Measurements from ENCODE around the gene TPST2. TPM values are rescaled to one million over a fixed set of nuclear protein-coding genes. Genes with fewer than 3 reads are reported as not detected.

Gene TPST2
- total and polyA plus RNA-seq, 2 of the 4 experiments (the other 2 are of a cell fraction), result 42.5 to 63.6 TPM

DNA sequence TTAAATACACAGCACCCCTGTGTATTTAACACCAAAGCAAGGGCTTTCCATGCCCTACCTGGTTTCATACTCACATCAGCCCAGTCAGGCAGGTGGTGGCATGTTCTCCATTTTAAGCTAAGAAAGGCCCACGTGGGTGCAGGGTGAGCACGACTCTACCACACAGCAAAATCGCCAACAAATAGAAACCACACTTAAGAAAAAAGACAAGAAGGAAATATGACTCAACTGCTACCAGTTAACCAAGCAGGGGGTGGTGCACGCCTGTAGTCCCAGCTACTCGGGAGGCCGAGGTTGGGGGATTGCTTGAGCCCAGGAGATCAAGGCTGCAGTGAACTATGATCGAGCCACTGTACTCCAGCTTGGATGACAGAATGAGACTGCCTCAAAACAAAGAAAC, 42.5 kb downstream of the TPST2 start:
- H2BK15ac ChIP-seq (ENCODE audit: low read depth, low read length), result 0 out of 3 replicates have a peak overlapping the region, but pooled peaks have one; percentile 13
- peaks cover 30% of the 10 kb centered on the region for H3K9me1 ChIP-seq (ENCODE audit: insufficient read depth, low read length)
- no peak overlapping the region for H3K18ac ChIP-seq (ENCODE audit: low read depth, low read length)
- no peak overlapping the region for H3K4me2 ChIP-seq (ENCODE audit: low read depth, low read length)
- H2BK20ac ChIP-seq (ENCODE audit: low read depth, low read length), result no peak overlapping the region
- no peak overlapping the region; the same call in 1 of the 2 replicates for H3K4ac ChIP-seq (ENCODE audit: low read depth, low read length)
- H3K79me1 ChIP-seq (ENCODE audit: low read depth in 1 of 2, low read length in 2 of 2), result peaks cover 38 to 86% of the 10 kb centered on the region in 2 experiments
- ChIA-PET POLR2A (ENCODE audit: unreplicated experiment) (no interaction called here), CTCF (no interaction called here)
- H3K4me1 ChIP-seq (ENCODE audit: control insufficient read depth, insufficient read depth, low read length), result peaks cover 18% of the 10 kb centered on the region
- dilution Hi-C loops (cut with HindIII; ENCODE audit: low sequenced_read_pairs, unreplicated experiment), result no loop called here
- no peak overlapping the region for H4K5ac ChIP-seq (ENCODE audit: low read depth, low read length)
- H2BK120ac ChIP-seq (ENCODE audit: low read depth, low read length), result no peak overlapping the region
- H3K36me3 ChIP-seq (ENCODE audit: control insufficient read depth, insufficient read depth, low read length), result peaks cover 3% of the 10 kb centered on the region
- intact Hi-C loops (cut with micrococcal nuclease), result no loop called here
- H4K91ac ChIP-seq (ENCODE audit: insufficient read depth, low read depth, low read length), result no peak overlapping the region
- no peak overlapping the region for H3K4me3 ChIP-seq (ENCODE audit: insufficient read depth, low read depth, low read length)
- H3K9me3 ChIP-seq (ENCODE audit: control insufficient read depth, insufficient read depth, low read length), result no peaks in the 10 kb centered on the region
- H2BK5ac ChIP-seq (ENCODE audit: low read depth, low read length, poor library complexity, severe bottlenecking), result no peak overlapping the region
- no TSS peak for BruUV-seq (replicated peaks)
- no peak overlapping the region for H2AK5ac ChIP-seq (ENCODE audit: low read depth, low read length)
- no peak overlapping the region for H4K8ac ChIP-seq (ENCODE audit: low read depth in 2 of 2, low read length in 2 of 2)
- no peak overlapping the region for H3K56ac ChIP-seq (ENCODE audit: extremely low read depth, insufficient read depth, low read length)
- DNase-seq, result peak; percentile 11
- no peak overlapping the region for H3K9ac ChIP-seq (ENCODE audit: low read depth, low read length)
- no peak for ATAC-seq (ENCODE audit: low read depth)
- H3K14ac ChIP-seq (replicated peaks; ENCODE audit: low read depth, low read length), result no peak overlapping the region
- H3K23ac ChIP-seq (ENCODE audit: low read depth, low read length), result no peak overlapping the region
- no peak overlapping the region for H2AK9ac ChIP-seq (replicated peaks; ENCODE audit: low read depth, low read length, poor library complexity)
- TF ChIP-seq MXI1 (IDR thresholded peaks at IDR 0.05; ENCODE audit: borderline replicate concordance, low read depth, low read length) (no peak), RCOR1 (IDR thresholded peaks at IDR 0.05; ENCODE audit: insufficient replicate concordance, low read length) (no peak), USF2 (IDR thresholded peaks at IDR 0.05; ENCODE audit: low read depth, low read length) (no peak), BHLHE40 (IDR thresholded peaks at IDR 0.05; ENCODE audit: low read depth, low read length) (no peak), CEBPB (IDR thresholded peaks at IDR 0.05; ENCODE audit: low read depth, low read length) (no peak), POLR2A (IDR thresholded peaks at IDR 0.05; ENCODE audit: low read depth, low read length) (no peak), RFX5 (IDR thresholded peaks at IDR 0.05; ENCODE audit: low read depth, low read length) (no peak), MAFK (IDR thresholded peaks at IDR 0.05; ENCODE audit: low read depth, low read length) (no peak), SMC3 (IDR thresholded peaks at IDR 0.05; ENCODE audit: low read depth, low read length) (no peak), ELK1 (IDR thresholded peaks at IDR 0.05; ENCODE audit: borderline replicate concordance, low read depth, low read length) (no peak), MAZ (IDR thresholded peaks at IDR 0.05; ENCODE audit: borderline replicate concordance, low read depth, low read length) (no peak), FOS (IDR thresholded peaks at IDR 0.05; ENCODE audit: low read depth, low read length) (no peak), CHD1 (IDR thresholded peaks at IDR 0.05; ENCODE audit: low read depth, low read length) (no peak), RAD21 (IDR thresholded peaks at IDR 0.05; ENCODE audit: low read length) (no peak), NFE2L2 (IDR thresholded peaks at IDR 0.05; ENCODE audit: low read depth, low read length) (no peak)
- TF ChIP-seq, protein P1, sequence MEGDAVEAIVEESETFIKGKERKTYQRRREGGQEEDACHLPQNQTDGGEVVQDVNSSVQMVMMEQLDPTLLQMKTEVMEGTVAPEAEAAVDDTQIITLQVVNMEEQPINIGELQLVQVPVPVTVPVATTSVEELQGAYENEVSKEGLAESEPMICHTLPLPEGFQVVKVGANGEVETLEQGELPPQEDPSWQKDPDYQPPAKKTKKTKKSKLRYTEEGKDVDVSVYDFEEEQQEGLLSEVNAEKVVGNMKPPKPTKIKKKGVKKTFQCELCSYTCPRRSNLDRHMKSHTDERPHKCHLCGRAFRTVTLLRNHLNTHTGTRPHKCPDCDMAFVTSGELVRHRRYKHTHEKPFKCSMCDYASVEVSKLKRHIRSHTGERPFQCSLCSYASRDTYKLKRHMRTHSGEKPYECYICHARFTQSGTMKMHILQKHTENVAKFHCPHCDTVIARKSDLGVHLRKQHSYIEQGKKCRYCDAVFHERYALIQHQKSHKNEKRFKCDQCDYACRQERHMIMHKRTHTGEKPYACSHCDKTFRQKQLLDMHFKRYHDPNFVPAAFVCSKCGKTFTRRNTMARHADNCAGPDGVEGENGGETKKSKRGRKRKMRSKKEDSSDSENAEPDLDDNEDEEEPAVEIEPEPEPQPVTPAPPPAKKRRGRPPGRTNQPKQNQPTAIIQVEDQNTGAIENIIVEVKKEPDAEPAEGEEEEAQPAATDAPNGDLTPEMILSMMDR (conservative IDR thresholded peaks at IDR 0.05; ENCODE audit: low read depth, low read length), result no peak
- no peak overlapping the region for H2AFZ ChIP-seq (replicated peaks; ENCODE audit: low read length, poor library complexity)
- no peak overlapping the region for H3K27ac ChIP-seq (ENCODE audit: insufficient read depth, low read length)
- in situ Hi-C loops (cut with MboI; ENCODE audit: low sequenced_read_pairs), result no loop called here
- H3K27me3 ChIP-seq (ENCODE audit: control insufficient read depth, insufficient read depth, low read length), result no peaks in the 10 kb centered on the region
- whole genome bisulfite sequencing, 2 experiments (ENCODE audit: extremely low coverage in 2 of 2, insufficient read length in 1 of 2), result 90% methylated on average over 2 of the region's 7 CpGs; no CpG with 5 or more reads in 1 of the 2 experiments
- H4K20me1 ChIP-seq (ENCODE audit: insufficient read depth, low read length), result no peaks in the 10 kb centered on the region
